ENCODE data around the gene LPAR3.

The LPAR3 gene

GRCh38 chr1:84887261-84887934, 5.6 kb downstream of the LPAR3 start:
- Mint-ChIP-seq H3K4me3 (no peak overlapping the region), H3K36me3 (no peaks in the 10 kb centered on the region), H3K4me1 (peaks cover 1 to 4% of the 10 kb centered on the region in 2 donors), H3K9me3 (no peaks in the 10 kb centered on the region), H3K27ac (no peak overlapping the region), H3K27me3 (peaks cover 25 to 29% of the 10 kb centered on the region in 2 donors)
- ATAC-seq (replicated peaks) (no peak), DNase-seq (no peak)

GRCh38 chr1:84885469-84885868, 7.5 kb downstream of the LPAR3 start:
- no peaks in the 10 kb centered on the region for H3K36me3 Mint-ChIP-seq
- peaks cover 2 to 4% of the 10 kb centered on the region in 2 donors for H3K9me3 Mint-ChIP-seq
- ATAC-seq (replicated peaks): no peak
- H3K4me1 Mint-ChIP-seq: peaks cover 0 to 2% of the 10 kb centered on the region in 2 donors
- H3K27me3 Mint-ChIP-seq: peaks cover 17 to 27% of the 10 kb centered on the region in 2 donors
- no peak for DNase-seq
- no peak overlapping the region for H3K4me3 Mint-ChIP-seq
- no peak overlapping the region for H3K27ac Mint-ChIP-seq

- no peak overlapping the region for H3K4me3 Mint-ChIP-seq
- no peaks in the 10 kb centered on the region for H3K36me3 Mint-ChIP-seq
- H3K27ac Mint-ChIP-seq: no peak overlapping the region
- H3K4me1 Mint-ChIP-seq: peaks cover 0 to 2% of the 10 kb centered on the region in 2 donors
- DNase-seq: no peak
- peaks cover 2 to 4% of the 10 kb centered on the region in 2 donors for H3K9me3 Mint-ChIP-seq
- peaks cover 17 to 32% of the 10 kb centered on the region in 2 donors for H3K27me3 Mint-ChIP-seq
- ATAC-seq (replicated peaks): no peak
Measured at GRCh38 chr1:84884671-84885389, 8.2 kb downstream of the LPAR3 start.

- H3K4me3 Mint-ChIP-seq: no peak overlapping the region
- H3K9me3 Mint-ChIP-seq: peaks cover 2 to 4% of the 10 kb centered on the region in 2 donors
- peaks cover 12 to 26% of the 10 kb centered on the region in 2 donors for H3K27me3 Mint-ChIP-seq
- H3K4me1 Mint-ChIP-seq: no peaks in the 10 kb centered on the region
- no peak overlapping the region for H3K27ac Mint-ChIP-seq
- no peaks in the 10 kb centered on the region for H3K36me3 Mint-ChIP-seq
- ATAC-seq (replicated peaks): no peak
- no peak for DNase-seq
Measured at GRCh38 chr1:84883286-84883685, 9.7 kb downstream of the LPAR3 start.

GRCh38 chr1:84877592-84877991, 15.4 kb downstream of the LPAR3 start:
- Mint-ChIP-seq H3K9me3 (peaks cover 2 to 4% of the 10 kb centered on the region in 2 donors), H3K36me3 (no peaks in the 10 kb centered on the region), H3K4me3 (no peak overlapping the region), H3K27me3 (peaks cover 12 to 23% of the 10 kb centered on the region in 2 donors), H3K4me1 (no peaks in the 10 kb centered on the region), H3K27ac (no peak overlapping the region)
- no peak for DNase-seq
- no peak for ATAC-seq (replicated peaks)

- Mint-ChIP-seq H3K36me3 (no peaks in the 10 kb centered on the region), H3K27me3 (peaks cover 15 to 26% of the 10 kb centered on the region in 2 donors), H3K9me3 (peaks cover 0 to under 1% of the 10 kb centered on the region in 2 donors), H3K4me1 (no peaks in the 10 kb centered on the region), H3K27ac (no peak overlapping the region), H3K4me3 (no peak overlapping the region)
- no peak for ATAC-seq (replicated peaks)
- DNase-seq: no peak
Measured at GRCh38 chr1:84876353-84876752, 16.7 kb downstream of the LPAR3 start.

GRCh38 chr1:84873366-84873765, 19.6 kb downstream of the LPAR3 start:
- Mint-ChIP-seq H3K4me1 (no peaks in the 10 kb centered on the region), H3K27ac (no peak overlapping the region), H3K4me3 (no peak overlapping the region), H3K36me3 (no peaks in the 10 kb centered on the region), H3K9me3 (no peaks in the 10 kb centered on the region), H3K27me3 (peaks cover 13 to 16% of the 10 kb centered on the region in 2 donors)
- DNase-seq (no peak), ATAC-seq (replicated peaks) (no peak)

GRCh38 chr1:84872696-84873355, 20.2 kb downstream of the LPAR3 start:
- no peaks in the 10 kb centered on the region for H3K4me1 Mint-ChIP-seq
- H3K4me3 Mint-ChIP-seq: no peak overlapping the region
- H3K36me3 Mint-ChIP-seq: no peaks in the 10 kb centered on the region
- H3K27me3 Mint-ChIP-seq: peaks cover 13 to 16% of the 10 kb centered on the region in 2 donors
- DNase-seq: no peak
- no peak for ATAC-seq (replicated peaks)
- H3K9me3 Mint-ChIP-seq: no peaks in the 10 kb centered on the region
- no peak overlapping the region for H3K27ac Mint-ChIP-seq

- Mint-ChIP-seq H3K27me3 (peaks cover 7 to 18% of the 10 kb centered on the region in 2 donors), H3K27ac (no peak overlapping the region), H3K4me1 (no peaks in the 10 kb centered on the region), H3K4me3 (no peak overlapping the region), H3K9me3 (no peaks in the 10 kb centered on the region), H3K36me3 (no peaks in the 10 kb centered on the region)
- DNase-seq: no peak
- no peak for ATAC-seq (replicated peaks)
Measured at GRCh38 chr1:84871181-84871580, 21.8 kb downstream of the LPAR3 start.

- no peaks in the 10 kb centered on the region for H3K9me3 Mint-ChIP-seq
- H3K27me3 Mint-ChIP-seq: peaks cover 7 to 18% of the 10 kb centered on the region in 2 donors
- no peaks in the 10 kb centered on the region for H3K36me3 Mint-ChIP-seq
- no peaks in the 10 kb centered on the region for H3K4me1 Mint-ChIP-seq
- DNase-seq (no peak), ATAC-seq (replicated peaks) (no peak)
- no peak overlapping the region for H3K27ac Mint-ChIP-seq
- no peak overlapping the region for H3K4me3 Mint-ChIP-seq
Measured at GRCh38 chr1:84870591-84870990, 22.4 kb downstream of the LPAR3 start.

GRCh38 chr1:84869720-84870119, 23.3 kb downstream of the LPAR3 start:
- H3K4me3 Mint-ChIP-seq: no peak overlapping the region
- H3K9me3 Mint-ChIP-seq: no peaks in the 10 kb centered on the region
- ATAC-seq (replicated peaks): no peak
- H3K4me1 Mint-ChIP-seq: no peaks in the 10 kb centered on the region
- peaks cover 0 to 2% of the 10 kb centered on the region in 2 donors for H3K36me3 Mint-ChIP-seq
- DNase-seq: no peak
- H3K27ac Mint-ChIP-seq: no peak overlapping the region
- peaks cover 7 to 18% of the 10 kb centered on the region in 2 donors for H3K27me3 Mint-ChIP-seq

GRCh38 chr1:84862810-84863251, 30.2 kb downstream of the LPAR3 start:
- DNase-seq: peak; percentile 35
- Mint-ChIP-seq H3K4me1 (peaks cover 25 to 44% of the 10 kb centered on the region in 2 donors), H3K9me3 (peaks cover 0 to 1% of the 10 kb centered on the region in 2 donors)

GRCh38 chr1:84861988-84862644, 30.9 kb downstream of the LPAR3 start:
- H3K4me3 Mint-ChIP-seq: no peak overlapping the region
- peaks cover 0 to 6% of the 10 kb centered on the region in 2 donors for H3K36me3 Mint-ChIP-seq
- H3K27ac Mint-ChIP-seq: no peak overlapping the region
- ATAC-seq (replicated peaks): no peak
- peaks cover 4 to 10% of the 10 kb centered on the region in 2 donors for H3K27me3 Mint-ChIP-seq
- H3K4me1 Mint-ChIP-seq: peaks cover 25 to 44% of the 10 kb centered on the region in 2 donors
- peaks cover 0 to 1% of the 10 kb centered on the region in 2 donors for H3K9me3 Mint-ChIP-seq
- no peak for DNase-seq

More at GRCh38 chr1:84862810-84863251, 30.2 kb downstream of the LPAR3 start:
- H3K27ac Mint-ChIP-seq: peak overlapping the region; percentile 43
- ATAC-seq (replicated peaks): peak; percentile 84 to 88
- H3K27me3 Mint-ChIP-seq: peaks cover 4 to 10% of the 10 kb centered on the region in 2 donors
- peaks cover 0 to 6% of the 10 kb centered on the region in 2 donors for H3K36me3 Mint-ChIP-seq
- peak overlapping the region; percentile 28 to 45 for H3K4me3 Mint-ChIP-seq

GRCh38 chr1:84861516-84861915, 31.5 kb downstream of the LPAR3 start:
- Mint-ChIP-seq H3K4me1 (peaks cover 25 to 44% of the 10 kb centered on the region in 2 donors), H3K27ac (no peak overlapping the region), H3K9me3 (peaks cover 0 to 1% of the 10 kb centered on the region in 2 donors), H3K27me3 (peaks cover 4 to 6% of the 10 kb centered on the region in 2 donors), H3K36me3 (peaks cover 0 to 6% of the 10 kb centered on the region in 2 donors), H3K4me3 (no peak overlapping the region)
- ATAC-seq (replicated peaks) (no peak), DNase-seq (no peak)
